Adipose tissue (tissue), 3 donors: ENCODE data around the gene RPS14. TPM values are rescaled to one million over a fixed set of nuclear protein-coding genes. Genes with fewer than 3 reads are reported as not detected.

ENCODE experiments used
- H3K27ac ChIP-seq: one replicate; pipeline ENCODE4 v1.5.1; 2013; ENCODE audit warnings: low read depth, low read length
- WGBS, 3 donors: extraction: QIAGEN DNeasy Blood & Tissue Kit; methylation state at CpG; one replicate each; pipeline ENCODE4 v1.1.7; 2013; 5-methylcytosine and 5-hydroxymethylcytosine counted together
- polyA plus RNA-seq, 3 donors: library from polyadenylated mRNA; stranded (reverse); fragments of 200-250 nt; gene quantifications; one replicate each; pipeline ENCODE4 v1.2.3, GENCODE V29; 2013
- donor health status: healthy with polysubstance abuse.
- donor health status: Bipolar disorder and iron deficiency.
- donor health status: healthy.

RPS14 gene
- polyA plus RNA-seq, 3 donors: 3,447 to 4,480 (median 4,248) TPM

- WGBS, 3 donors: 74 to 80% (median 75%) methylated on average over 13 of the region's 13 CpGs
- no peak overlapping the region for H3K27ac ChIP-seq
Measured at GRCh38 chr5:150407096-150407720, 42.3 kb downstream of the RPS14 start.

GRCh38 chr5:150406723-150407095, 42.8 kb downstream of the RPS14 start:
- WGBS, 3 donors: 75 to 83% (median 82%) methylated on average over 9 to 10 of the region's 10 CpGs
- H3K27ac ChIP-seq: no peak overlapping the region

DNA sequence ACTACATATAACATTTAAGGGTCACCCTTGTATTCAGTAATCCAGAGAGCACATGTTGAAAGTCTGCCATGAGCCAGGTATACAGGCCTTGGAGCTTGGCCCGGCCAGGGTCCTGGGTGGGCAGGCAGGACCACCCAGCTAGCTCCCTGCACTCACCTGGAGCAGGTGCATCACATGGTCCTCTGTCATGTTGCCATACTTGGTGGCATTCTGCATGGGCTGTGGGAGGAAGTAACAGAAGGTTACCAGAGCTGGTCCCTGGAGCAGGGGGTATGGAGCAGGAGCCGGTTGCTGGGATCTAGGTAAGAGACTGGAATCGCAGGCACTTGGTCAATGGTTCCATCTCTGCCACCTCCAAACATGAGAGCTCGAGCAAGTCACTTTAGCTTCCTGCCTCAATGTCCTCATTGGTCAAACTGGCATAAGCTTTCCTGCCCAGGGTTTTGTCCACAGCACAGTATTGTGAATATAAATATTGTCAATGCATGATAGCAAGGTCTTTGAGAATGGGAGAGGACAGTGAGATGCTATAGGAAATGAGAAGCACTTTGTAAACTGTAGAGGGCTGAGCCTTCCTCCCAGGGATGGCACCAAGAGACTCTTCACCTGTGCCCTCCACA, 43.3 kb downstream of the RPS14 start:
- no peak overlapping the region for H3K27ac ChIP-seq

DNA sequence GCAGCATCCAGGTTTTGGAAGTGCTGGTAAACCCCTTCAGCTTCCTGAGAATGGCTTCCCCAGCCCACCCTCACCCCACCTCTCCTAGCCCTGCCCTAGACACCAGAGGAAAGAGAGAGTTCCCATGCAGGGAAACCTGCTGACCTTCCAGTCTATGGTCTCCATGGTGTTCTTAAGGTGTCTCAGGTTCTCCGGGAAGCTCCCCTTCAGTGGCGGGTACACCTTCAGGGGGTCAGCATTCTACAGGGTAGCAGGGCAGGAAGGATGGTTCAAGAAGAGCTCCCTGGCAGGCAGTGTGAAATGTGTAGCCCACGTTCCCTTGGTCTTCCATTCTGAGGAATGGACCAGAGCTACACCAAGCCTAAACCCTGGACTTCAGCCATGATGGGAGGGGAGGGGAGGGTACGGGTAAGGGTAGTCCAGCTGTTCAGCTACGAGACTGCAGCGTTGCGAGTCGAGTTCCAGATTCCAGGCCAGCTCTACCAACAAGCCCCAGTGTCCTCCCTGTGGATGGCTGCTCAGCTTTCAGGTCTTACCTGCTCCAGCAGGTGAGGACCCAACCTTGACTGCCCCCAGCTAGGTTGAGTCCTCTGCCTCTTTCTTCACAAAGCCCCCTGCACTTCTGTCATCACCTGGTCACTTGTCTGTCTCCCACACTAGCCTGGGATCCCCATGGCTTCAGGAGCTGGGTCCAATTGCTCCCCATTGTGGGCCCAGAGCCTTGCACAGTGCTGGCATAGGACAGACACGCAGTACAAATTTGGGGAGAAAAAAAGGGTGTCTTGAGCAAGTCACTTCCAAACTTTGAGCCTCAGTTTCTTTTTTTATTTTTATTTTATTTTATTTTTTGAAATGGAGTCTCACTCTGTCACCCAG, 44.4 kb downstream of the RPS14 start:
- WGBS, 3 donors: 87% methylated on average over 9 of the region's 9 CpGs
- H3K27ac ChIP-seq: no peak overlapping the region

More for the DNA sequence above, 43.3 kb downstream of the RPS14 start:
- 80 to 90% (median 87%) methylated on average over 4 of the region's 4 CpGs for WGBS, 3 donors

DNA sequence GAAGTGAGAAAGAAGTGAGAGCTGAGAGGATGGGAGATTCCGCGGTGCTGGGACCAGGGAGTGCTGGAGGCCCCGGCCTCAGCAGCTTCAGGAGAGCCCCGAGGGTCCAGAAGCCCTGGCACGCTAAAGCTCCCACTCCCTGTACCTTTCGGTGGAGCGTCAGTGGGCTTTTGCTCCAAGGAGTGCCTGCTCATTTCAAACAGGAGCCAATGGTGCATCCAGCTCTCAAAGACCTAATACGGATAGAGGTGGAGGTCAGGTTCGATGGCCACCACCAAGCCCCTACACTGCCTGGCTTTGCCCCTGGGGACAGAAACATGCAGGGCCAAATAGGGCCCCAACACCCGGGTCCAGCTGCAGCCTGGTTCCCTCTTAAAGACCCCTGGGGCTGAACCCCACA, 45.0 kb downstream of the RPS14 start:
- WGBS, 3 donors: 90 to 91% (median 90%) methylated on average over 9 to 10 of the region's 10 CpGs
- no peak overlapping the region for H3K27ac ChIP-seq

DNA sequence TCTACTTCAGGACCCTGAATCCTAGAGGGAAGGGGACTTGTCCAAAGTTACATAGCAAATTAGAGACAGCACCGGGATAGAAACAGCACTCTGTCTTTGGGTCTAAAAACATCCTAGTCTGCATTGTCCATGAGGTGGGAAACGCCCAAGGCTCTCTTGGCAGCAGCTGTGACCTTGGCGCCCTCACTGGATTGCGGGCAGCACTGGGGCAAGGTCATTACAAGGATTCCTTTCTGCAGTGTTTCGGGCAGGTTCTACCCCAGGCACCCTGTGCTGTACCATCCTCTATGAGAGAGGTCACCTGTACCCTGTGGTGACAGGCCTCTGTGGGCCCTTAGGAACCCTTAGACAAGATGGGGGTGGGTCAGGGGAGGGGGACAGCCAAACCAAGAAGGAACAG, 45.4 kb downstream of the RPS14 start:
- no peak overlapping the region for H3K27ac ChIP-seq
- 58 to 83% (median 78%) methylated on average over 5 of the region's 5 CpGs for WGBS, 3 donors

DNA sequence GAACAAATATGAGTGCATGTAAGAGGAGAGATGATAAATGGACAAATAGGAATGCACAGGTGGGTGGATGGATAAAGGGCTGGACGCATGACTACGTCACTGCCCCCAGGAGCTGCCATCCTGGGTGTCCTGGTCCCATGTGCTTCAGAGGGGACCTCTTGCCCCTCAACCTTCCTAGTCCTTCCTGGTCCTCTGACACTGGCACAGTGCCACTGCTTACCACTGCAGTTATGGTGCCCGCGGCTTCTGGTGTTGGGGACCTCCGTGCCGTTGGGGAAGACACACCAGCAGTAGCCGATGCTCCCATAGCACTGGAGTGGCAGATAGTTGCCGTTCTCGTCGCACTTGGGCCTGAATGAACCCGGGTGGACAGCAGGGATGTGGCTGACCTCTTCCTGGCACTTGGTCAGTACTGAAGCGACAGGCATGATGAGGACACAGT, 46.6 kb downstream of the RPS14 start:
- 89 to 93% (median 91%) methylated on average over 12 of the region's 12 CpGs for WGBS, 3 donors

DNA sequence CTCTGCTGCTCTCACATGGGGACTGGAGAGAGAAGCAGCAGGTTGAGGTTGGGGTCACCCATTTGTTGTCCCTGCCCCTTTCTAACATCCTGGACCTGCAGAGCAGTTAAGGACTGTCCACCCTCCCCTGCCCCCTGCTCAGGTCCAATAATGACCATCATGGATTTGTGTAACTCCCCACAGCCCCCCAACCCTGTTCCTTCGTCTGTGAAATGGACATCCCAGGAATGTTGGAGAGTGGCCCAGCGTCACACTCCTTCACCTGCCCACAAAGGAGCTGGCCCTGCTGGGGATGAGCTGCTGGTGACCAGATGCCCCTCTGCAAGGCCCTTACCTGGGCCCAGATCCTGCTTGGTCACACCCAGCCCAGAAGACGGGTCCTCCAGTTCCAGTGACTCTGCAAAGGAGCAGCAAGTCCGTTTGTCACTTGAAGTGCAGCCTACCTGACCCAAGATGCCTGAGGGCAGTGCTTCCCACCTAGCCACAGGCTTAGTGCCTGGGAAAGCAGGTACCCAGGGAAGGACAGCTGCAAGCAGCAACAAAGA, 47.2 kb downstream of the RPS14 start:
- H3K27ac ChIP-seq: no peak overlapping the region
- 82 to 86% (median 85%) methylated on average over 4 of the region's 4 CpGs for WGBS, 3 donors

More for the DNA sequence above, 46.6 kb downstream of the RPS14 start:
- no peak overlapping the region for H3K27ac ChIP-seq

DNA sequence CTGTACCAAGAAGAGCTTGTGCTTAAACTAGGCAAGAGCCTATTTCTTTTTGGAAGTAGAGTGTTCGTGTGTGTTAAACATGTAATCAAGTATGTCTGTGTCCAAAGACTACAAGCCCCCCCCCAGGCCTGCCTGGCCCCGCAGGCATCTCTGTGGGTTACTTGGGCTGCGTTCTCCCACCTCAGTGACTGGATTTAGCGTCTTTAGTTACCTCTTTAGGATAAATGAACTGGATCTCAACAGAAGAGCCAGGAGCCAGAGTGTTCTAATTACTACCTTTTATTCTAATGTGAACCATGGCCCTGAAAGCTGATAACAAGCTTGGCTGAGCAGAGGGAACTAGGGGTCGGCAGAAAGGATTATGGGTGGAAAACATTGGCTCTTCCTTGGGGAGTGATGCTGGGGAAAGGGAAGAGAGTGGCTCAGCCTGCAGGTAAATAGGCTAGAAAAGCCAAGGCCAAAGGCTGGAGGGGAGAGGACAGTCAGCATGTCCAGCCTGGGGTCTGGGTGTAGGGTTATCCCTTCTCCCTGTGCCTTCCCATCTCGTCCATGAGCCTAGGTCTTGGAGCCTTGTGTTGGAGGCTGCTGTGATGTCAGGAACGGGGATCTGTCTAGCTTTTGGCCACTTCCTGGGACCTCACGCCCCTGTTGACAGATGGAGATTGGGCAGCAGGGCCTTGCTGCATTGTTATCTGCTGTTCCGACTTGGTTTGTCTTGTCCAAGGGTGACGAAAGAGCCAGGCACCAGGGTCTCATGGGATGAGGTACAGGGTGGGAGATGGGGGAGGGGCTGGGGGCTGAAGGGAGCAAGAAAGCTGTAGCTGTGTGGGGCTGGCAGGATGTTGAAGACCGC, 47.9 kb downstream of the RPS14 start:
- 78 to 84% (median 81%) methylated on average over 11 of the region's 11 CpGs for WGBS, 3 donors

DNA sequence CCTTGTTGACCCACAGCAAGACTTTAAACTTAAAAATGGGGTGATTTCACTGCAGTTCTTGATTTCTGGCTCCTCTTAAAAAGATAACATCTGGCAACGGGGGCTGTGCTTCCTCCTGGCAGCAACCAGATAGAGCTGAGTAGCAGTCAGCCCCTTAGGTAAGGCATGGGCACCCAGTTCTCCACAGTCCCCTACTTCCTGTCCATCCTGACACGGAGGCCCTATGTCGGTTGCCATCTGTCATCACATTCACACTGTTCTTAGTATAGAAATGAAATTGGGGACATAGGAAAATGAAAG, 48.5 kb downstream of the RPS14 start:
- H3K27ac ChIP-seq: no peak overlapping the region
- 42 to 74% (median 50%) methylated on average over 3 of the region's 3 CpGs for WGBS, 3 donors

More for the DNA sequence above, 47.9 kb downstream of the RPS14 start:
- no peak overlapping the region for H3K27ac ChIP-seq

- 85 to 92% (median 89%) methylated on average over 12 of the region's 12 CpGs for whole genome bisulfite sequencing, 3 donors
- H3K27ac ChIP-seq: no peak overlapping the region
Measured at GRCh38 chr5:150400316-150401075, 49.0 kb downstream of the RPS14 start.

DNA sequence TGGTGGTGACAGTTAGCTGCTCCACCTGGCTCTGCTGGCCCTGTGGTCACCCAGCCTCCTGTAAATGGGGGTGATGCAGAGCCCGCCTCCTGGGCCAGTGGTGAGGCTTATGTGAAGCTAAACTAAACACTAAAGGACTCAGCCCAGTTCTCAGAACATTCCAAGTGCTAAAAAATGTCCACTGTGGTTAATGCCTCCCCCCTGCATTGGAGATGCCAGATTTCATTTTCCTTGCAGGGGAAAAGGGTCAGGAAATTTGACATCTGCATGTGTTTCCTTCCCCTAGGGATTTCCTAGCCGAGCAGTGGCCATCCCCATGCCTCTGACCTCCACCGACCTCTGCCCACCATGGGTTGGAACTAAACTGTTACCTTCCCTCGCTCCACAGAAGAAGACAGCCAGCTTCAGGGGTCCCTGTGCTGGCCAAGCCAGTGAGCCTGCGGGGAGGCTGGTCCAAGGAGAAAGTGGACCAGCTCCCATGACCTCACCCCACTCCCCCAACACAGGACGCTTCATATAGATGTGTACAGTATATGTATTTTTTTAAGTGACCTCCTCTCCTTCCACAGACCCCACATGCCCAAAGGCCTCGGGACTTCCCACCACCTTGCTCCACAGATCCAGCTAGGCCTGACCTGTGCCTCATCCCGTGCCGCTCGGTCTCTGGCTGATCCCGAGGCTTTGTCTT, 49.9 kb downstream of the RPS14 start:
- no peak overlapping the region for H3K27ac ChIP-seq
- WGBS, 3 donors: 80 to 93% (median 85%) methylated on average over 11 of the region's 11 CpGs

DNA sequence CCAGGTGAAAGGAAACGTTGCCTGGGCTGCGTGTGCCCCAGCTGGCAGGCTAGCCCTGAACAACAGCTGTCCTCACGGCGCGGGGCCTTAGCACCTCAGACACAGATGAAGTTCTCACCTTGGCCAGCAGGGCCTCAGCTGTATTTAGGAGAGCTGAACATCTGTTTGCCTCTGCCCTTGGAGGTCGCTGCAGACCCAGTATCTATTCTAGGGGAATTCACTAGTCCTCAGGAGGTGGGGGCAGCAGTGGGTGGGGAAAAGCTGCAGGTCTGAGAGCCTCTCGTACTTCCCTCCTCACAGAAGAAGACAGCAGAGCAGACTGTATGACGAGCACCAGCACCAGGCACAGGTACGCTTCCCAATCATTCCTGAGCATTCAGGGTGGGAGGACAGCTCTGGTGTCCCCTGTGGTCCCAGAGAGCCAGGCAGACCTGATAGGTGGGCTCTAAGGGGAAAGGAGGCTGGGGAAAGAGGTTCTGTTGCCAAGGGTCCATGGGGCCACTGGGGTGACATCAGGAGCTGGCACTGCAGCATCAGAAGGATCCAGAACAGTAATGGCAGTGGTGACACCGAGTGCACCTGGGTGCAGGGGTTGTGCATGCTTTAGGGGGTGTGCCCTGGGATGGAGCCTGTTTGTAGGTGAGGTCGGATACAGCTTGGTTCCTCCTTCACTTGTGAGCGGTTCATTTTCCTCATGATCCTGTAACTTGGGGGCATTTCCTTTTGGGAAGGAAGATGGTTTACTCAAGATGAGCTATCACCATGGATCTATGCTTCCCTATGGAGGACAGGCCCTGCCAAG, 50.6 kb downstream of the RPS14 start:
- 78 to 86% (median 80%) methylated on average over 11 to 12 of the region's 12 CpGs for WGBS, 3 donors
- no peak overlapping the region for H3K27ac ChIP-seq

GRCh38 chr5:150397782-150398721, 51.5 kb downstream of the RPS14 start:
- WGBS, 3 donors: 87 to 88% (median 87%) methylated on average over 13 of the region's 13 CpGs
- no peak overlapping the region for H3K27ac ChIP-seq

GRCh38 chr5:150397146-150397781, 52.3 kb downstream of the RPS14 start:
- H3K27ac ChIP-seq: no peak overlapping the region
- WGBS, 3 donors: 93 to 95% (median 94%) methylated on average over 14 of the region's 14 CpGs
